Psoas muscle (tissue), 8 donors: ENCODE measurements around the gene CHCHD1. TPM values are rescaled to one million over a fixed set of nuclear protein-coding genes. Genes with fewer than 3 reads are reported as not detected.
A peak's percentile ranks its signal among the peaks of the same experiment; 100 is the strongest.

Experiments
- ATAC-seq, 4 donors: fragments of 200-7000 bp; cut with Tn5 transposase; one replicate each; pipeline ENCODE4 v1.9.1; 2020; ENCODE audit warnings: moderate library complexity in 3 of 4, mild to moderate bottlenecking in 2 of 4
- DNase-seq, 2 donors: peaks; one replicate each; pipeline ENCODE4 v3.0.0-alpha.2; 2020
- H3K27ac ChIP-seq: fragments of 200-600 bp; one replicate; pipeline ENCODE4 v1.8.0; 2022
- H3K27me3 ChIP-seq, 3 donors: fragments of 200-600 bp in 1 of 3; one replicate each; pipeline versions ENCODE4 v1.6.1 to v1.8.0; 2013 to 2022; ENCODE audit warnings: low read length in 2 of 3, mild to moderate bottlenecking in 2 of 3, moderate library complexity in 1 of 3; ENCODE audit not compliant: insufficient read depth in 3 of 3
- H3K36me3 ChIP-seq, 2 donors: fragments of 200-600 bp in 1 of 2; one replicate each; pipeline versions ENCODE4 v1.6.1 to v1.8.0; 2013 to 2022; ENCODE audit warnings: low read depth in 1 of 2, mild to moderate bottlenecking in 1 of 2, moderate library complexity in 1 of 2; ENCODE audit not compliant: insufficient read depth in 1 of 2
- H3K4me1 ChIP-seq: fragments of 200-600 bp; one replicate; pipeline ENCODE4 v1.8.0; 2022
- H3K4me3 ChIP-seq: fragments of 200-600 bp; one replicate; pipeline ENCODE4 v1.8.0; 2022; ENCODE audit warnings: mild to moderate bottlenecking
- H3K9me3 ChIP-seq: fragments of 200-600 bp; one replicate; pipeline ENCODE4 v1.8.0; 2022
- CTCF ChIP-seq: fragments of 200-600 bp; IDR thresholded peaks from one replicate; pipeline ENCODE4 v1.8.0; 2022; ENCODE audit warnings: antibody characterized with exemption
- WGBS, 3 donors: extraction: QIAGEN DNeasy Blood & Tissue Kit; methylation state at CpG; one replicate each; pipeline versions ENCODE4 v1.1.6 to v1.1.7; 2013; 5-methylcytosine and 5-hydroxymethylcytosine counted together
- intact Hi-C, 2 donors: fragments of 100-400 bp; cut with DNase I; formaldehyde crosslinking; loops; one replicate each; pipeline versions ENCODE4 v1.11.0 to v1.14.2; 2022
- polyA plus RNA-seq, 3 donors: library from polyadenylated mRNA; stranded (reverse); fragments of 200-250 nt; gene quantifications; one replicate each; pipeline ENCODE4 v1.2.3, GENCODE V29; 2013
- total RNA-seq, 4 donors: library from RNA; stranded (reverse); fragmentation: NEBNext Ultra II Directional in 2 of 4; extraction: Animal tissue kit (Norgen Biotek cat#: 25700) in 2 of 4; gene quantifications; one replicate each; pipeline versions ENCODE4 v1.2.1 to v1.2.4, GENCODE V29; 2021 to 2023
- donor health status: healthy with polysubstance abuse.
- donor health status: DM: no; HTN: no; CAD: no; lungs with moderate emphysema.
- donor health status: Bipolar disorder and iron deficiency.
- donor health status: healthy.
- donor health status: DM: yes; HTN: yes; CAD: no.
- donor health status: DM: no; HTN: no; CAD: no.
- donor health status: DM: no; HTN: no; CAD: no.
- donor health status: DM: yes; HTN: yes; CAD: no.

CHCHD1 gene
- total and polyA plus RNA-seq, 7 donors = 19.9 to 98.7 (median 30.9) TPM

- Histone ChIP-seq H3K36me3 (peaks cover 10 to 77% of the 10 kb centered on the region in 2 donors), H3K27ac (peak overlapping the region; percentile 97), H3K4me3 (peak overlapping the region; percentile 84), H3K4me1 (peaks cover 32% of the 10 kb centered on the region), H3K9me3 (no peaks in the 10 kb centered on the region), H3K27me3 (no peaks in the 10 kb centered on the region)
- no peak for TF ChIP-seq CTCF
- ATAC-seq (no peak), DNase-seq (no peak)
- intact Hi-C loops = no loop called here
- WGBS, 3 donors = 2 to 5% (median 4%) methylated on average over 29 of the region's 29 CpGs
These were observed 8.5 kb upstream of the CHCHD1 start for GRCh38 chr10:73773152-73773879.

GRCh38 chr10:73774637-73775036 lies 7.2 kb upstream of the CHCHD1 start:
- DNase-seq = no peak
- Histone ChIP-seq H3K9me3 (no peaks in the 10 kb centered on the region), H3K4me1 (peaks cover 33% of the 10 kb centered on the region), H3K4me3 (peak overlapping the region; percentile 84), H3K27ac (no peak overlapping the region), H3K27me3 (no peaks in the 10 kb centered on the region), H3K36me3 (peaks cover 8 to 77% of the 10 kb centered on the region in 2 donors)
- intact Hi-C loops = no loop called here
- TF ChIP-seq CTCF = no peak
- ATAC-seq = no peak
- WGBS, 3 donors = 26 to 36% (median 34%) methylated on average over 5 of the region's 5 CpGs

- Histone ChIP-seq H3K4me1 (peaks cover 50% of the 10 kb centered on the region), H3K27me3 (no peaks in the 10 kb centered on the region), H3K36me3 (peaks cover 8 to 65% of the 10 kb centered on the region in 2 donors), H3K4me3 (no peak overlapping the region), H3K9me3 (no peaks in the 10 kb centered on the region), H3K27ac (no peak overlapping the region)
- TF ChIP-seq CTCF = no peak
- intact Hi-C loops = no loop called here
- ATAC-seq (no peak), DNase-seq (no peak)
- WGBS, 3 donors = 86 to 88% (median 87%) methylated on average over 5 of the region's 5 CpGs
These were observed 2.8 kb upstream of the CHCHD1 start for GRCh38 chr10:73779018-73779417.

- Histone ChIP-seq H3K9me3 (no peaks in the 10 kb centered on the region), H3K36me3 (peaks cover 8 to 58% of the 10 kb centered on the region in 2 donors), H3K27ac (no peak overlapping the region), H3K27me3 (no peaks in the 10 kb centered on the region), H3K4me3 (no peak overlapping the region), H3K4me1 (peaks cover 47% of the 10 kb centered on the region)
- intact Hi-C loops = no loop called here
- no peak for ATAC-seq
- 70 to 84% (median 77%) methylated on average over 3 of the region's 3 CpGs for WGBS, 3 donors
- no peak for DNase-seq
- no peak for TF ChIP-seq CTCF
These were observed 2.2 kb upstream of the CHCHD1 start for GRCh38 chr10:73779539-73780197.
